ENCODE data around the gene CLCN5.
A peak's percentile ranks its signal among the peaks of the same experiment; 100 is the strongest.

CLCN5 gene

GRCh38 chrX:50075630-50076339, 153.4 kb downstream of the CLCN5 start:
- no peak for DNase-seq (ENCODE audit: low read depth in 2 of 3, low spot score in 1 of 3)

GRCh38 chrX:50081282-50081889, 159.0 kb downstream of the CLCN5 start:
- peak in 1 of 3 donors; percentile 0 for DNase-seq (ENCODE audit: low read depth in 2 of 3, low spot score in 1 of 3)

DNA sequence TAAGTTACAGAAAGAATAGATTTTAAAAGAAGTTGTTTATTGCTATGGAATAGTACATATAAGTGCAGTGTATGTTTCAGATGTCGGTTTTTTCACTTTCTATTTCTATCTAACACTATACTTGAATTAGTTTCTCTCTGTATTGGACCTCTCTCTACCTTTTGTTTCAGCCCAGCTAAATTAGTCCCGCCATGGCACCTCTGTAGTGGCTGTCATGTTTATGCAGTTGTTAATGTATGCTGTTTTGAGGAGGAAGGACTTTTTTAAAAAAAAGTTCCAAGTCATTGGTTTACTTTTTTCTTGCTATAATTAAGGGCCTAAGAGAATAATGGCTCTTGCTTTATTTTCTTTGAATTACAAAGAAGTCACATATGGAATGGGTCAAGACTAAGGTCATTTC, 160.3 kb downstream of the CLCN5 start:
- no peak for DNase-seq (ENCODE audit: low read depth in 2 of 3, low spot score in 1 of 3)

GRCh38 chrX:50088645-50089044, 166.2 kb downstream of the CLCN5 start:
- no peak for DNase-seq (ENCODE audit: low read depth in 2 of 3, low spot score in 1 of 3)

DNA sequence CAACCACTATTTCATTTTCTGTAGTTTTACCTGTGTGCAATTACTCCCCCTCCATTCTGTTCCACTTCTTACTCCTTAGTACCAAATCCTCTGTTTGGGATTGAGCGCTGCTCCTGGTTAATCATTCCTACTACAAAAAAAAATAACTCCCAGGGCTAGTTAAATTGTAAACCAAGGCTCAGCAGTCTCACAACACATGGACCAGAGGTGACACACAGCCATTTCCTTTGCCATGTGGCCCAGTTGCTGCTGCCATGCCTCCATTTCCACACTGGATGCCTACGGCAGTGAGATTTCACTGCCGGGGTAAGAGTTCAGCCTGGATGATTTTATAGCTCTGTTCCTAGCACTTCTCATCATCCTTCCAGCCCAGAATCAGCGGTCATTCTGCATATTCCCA, 171.2 kb downstream of the CLCN5 start:
- DNase-seq (ENCODE audit: low read depth in 2 of 3, low spot score in 1 of 3) = no peak

GRCh38 chrX:50097071-50097470, 174.7 kb downstream of the CLCN5 start:
- no peak for DNase-seq (ENCODE audit: low read depth in 2 of 3, low spot score in 1 of 3)

GRCh38 chrX:50098241-50098640, 175.8 kb downstream of the CLCN5 start:
- DNase-seq (ENCODE audit: low read depth in 2 of 3, low spot score in 1 of 3) = no peak

- DNase-seq (ENCODE audit: low read depth in 2 of 3, low spot score in 1 of 3) = no peak
Observed at GRCh38 chrX:50098749-50099148, 176.4 kb downstream of the CLCN5 start.

DNA sequence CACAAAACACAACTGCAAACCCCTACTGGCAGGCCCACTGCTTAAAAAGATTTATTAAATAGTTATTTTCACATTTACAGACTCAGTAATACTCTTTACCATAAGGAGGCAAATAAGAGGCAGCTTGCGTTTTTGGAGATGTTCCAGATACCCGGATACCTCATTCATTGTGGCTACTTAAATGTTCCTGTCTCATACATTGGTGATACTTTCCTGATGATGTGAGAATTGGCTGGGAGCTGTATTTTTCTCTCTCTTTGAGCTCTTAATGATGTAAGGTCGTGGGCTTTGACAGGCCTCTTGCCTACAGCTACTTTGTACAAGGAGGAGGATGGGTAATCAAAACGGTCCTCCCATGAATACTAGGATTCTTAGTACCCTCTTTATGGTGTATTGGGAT, 176.9 kb downstream of the CLCN5 start:
- no peak for DNase-seq (ENCODE audit: low read depth in 2 of 3, low spot score in 1 of 3)

GRCh38 chrX:50100188-50100587, 177.8 kb downstream of the CLCN5 start:
- DNase-seq (ENCODE audit: low read depth in 2 of 3, low spot score in 1 of 3) = no peak

GRCh38 chrX:50103176-50103575, 180.8 kb downstream of the CLCN5 start:
- DNase-seq (ENCODE audit: low read depth in 2 of 3, low spot score in 1 of 3) = no peak

- no peak for DNase-seq (ENCODE audit: low read depth in 2 of 3, low spot score in 1 of 3)
Observed at GRCh38 chrX:50103866-50104566, 181.6 kb downstream of the CLCN5 start.

GRCh38 chrX:50106051-50106675, 183.8 kb downstream of the CLCN5 start:
- DNase-seq (ENCODE audit: low read depth in 2 of 3, low spot score in 1 of 3) = no peak

DNA sequence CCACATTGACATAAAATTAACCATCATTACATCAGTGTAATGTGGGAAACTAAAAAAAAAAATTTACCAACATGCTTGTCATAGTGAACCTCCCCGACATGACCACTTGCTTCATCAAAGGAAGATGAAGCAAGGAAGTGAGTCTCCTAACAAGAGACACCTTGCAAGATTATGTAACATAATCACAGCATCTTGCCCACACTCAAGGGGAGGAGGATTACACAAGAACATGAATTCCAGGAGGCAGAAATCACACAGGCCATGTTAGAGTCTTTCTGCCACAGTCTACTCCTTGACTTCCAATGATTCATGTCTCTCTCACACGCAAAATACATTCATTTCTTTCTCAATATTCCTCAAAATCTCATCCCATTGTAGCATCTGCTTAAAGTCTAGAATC, 185.1 kb downstream of the CLCN5 start:
- DNase-seq (ENCODE audit: low read depth in 2 of 3, low spot score in 1 of 3) = no peak

DNA sequence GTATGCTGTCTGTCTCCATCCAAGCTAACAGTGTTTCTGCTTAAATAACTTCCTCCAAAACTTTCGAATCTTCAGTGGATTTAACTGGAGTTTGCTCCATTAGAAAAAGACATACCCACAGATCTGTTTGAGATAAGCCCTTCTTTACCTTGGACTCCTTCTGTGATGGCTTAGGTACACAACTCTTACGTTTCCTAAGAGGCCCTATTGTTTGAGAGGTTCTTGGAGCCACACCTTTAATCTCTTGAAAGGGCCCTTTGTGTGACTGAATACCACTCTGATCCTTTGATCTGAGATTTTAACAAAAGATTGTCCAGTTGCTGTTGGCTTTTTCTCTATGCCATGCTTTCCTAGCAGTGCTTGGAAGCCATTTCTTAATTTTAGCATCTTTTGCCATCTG, 185.9 kb downstream of the CLCN5 start:
- no peak for DNase-seq (ENCODE audit: low read depth in 2 of 3, low spot score in 1 of 3)

DNA sequence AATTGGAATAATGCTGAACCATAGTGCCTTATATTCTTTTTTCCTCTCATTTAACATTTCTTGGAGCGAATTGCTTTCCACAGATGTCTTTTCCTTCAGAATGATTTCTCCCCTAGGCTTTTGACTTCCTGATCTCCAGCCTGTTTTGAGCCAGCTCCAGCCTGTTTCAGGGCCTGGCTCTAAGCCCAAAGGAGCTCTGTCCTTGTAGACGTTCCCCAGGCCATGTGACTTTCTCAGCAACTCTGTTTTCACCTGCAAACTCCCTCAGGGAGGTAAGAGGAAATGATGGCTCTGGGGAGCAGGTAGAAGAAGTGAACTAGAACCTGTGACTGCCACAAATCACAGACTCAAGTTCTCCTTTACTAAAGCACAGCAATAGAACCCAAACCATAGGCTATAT, 189.3 kb downstream of the CLCN5 start:
- no peak for DNase-seq (ENCODE audit: low read depth in 2 of 3, low spot score in 1 of 3)

DNA sequence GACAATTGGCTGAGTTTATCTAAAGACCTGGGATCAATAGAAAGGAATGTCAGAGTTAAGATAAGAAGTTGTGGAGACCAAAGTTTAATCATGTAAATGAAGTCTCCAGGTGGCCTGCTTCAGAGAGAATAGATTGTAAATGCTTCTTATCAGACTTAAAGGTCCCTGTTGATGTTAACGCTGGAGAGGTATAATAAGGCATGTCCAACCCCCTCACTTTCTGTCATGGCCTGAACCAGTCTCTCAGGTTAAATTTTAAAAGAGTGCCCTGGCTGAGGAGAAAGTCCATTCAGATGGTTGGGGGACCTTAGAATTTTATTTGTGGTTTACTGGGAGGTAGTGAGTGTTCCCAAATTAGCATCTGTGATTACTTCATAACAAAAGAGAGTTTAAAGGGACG, 191.7 kb downstream of the CLCN5 start:
- no peak for DNase-seq (ENCODE audit: low read depth in 2 of 3, low spot score in 1 of 3)

GRCh38 chrX:50115973-50116372, 193.6 kb downstream of the CLCN5 start:
- no peak for DNase-seq (ENCODE audit: low read depth in 2 of 3, low spot score in 1 of 3)

DNA sequence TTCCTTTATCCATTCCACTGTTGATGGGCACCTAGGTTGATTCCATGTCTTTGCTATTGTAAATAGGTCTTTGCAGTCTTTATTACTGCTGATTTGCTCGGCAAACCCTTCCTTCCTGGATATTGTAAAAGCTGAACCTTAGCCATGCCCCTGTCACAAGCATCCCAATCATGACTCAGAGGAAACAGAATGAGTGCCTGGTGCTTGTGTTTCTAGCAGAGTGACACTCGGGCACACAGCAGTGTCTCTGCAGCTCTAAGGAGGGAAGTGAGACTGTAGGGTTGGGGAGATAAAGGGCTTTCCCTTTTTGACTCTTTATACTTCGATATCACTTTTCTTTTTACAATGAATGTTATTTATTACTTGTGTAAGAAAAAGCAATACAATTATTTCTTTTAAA, 195.1 kb downstream of the CLCN5 start:
- no peak for DNase-seq (ENCODE audit: low read depth in 2 of 3, low spot score in 1 of 3)

DNA sequence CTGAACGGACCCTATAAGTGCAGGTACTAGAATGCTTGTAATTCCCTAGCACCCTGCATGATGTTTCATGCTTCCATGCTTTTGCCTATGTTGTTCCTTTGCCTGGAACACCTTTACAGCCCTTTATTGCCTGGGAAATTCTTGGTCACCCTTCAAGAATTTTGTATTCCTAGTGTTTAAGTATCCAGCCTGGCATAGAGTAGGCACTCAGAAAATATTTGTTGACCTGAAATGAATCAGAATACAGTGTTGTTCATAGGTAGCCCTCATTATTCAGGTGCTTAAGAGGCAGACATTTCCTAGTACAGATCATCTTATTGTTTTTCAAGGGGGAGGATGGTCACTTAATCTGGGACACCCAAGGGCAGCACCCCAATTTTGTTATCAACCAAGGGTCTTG, 203.1 kb downstream of the CLCN5 start:
- DNase-seq (ENCODE audit: low read depth in 2 of 3, low spot score in 1 of 3) = no peak

DNA sequence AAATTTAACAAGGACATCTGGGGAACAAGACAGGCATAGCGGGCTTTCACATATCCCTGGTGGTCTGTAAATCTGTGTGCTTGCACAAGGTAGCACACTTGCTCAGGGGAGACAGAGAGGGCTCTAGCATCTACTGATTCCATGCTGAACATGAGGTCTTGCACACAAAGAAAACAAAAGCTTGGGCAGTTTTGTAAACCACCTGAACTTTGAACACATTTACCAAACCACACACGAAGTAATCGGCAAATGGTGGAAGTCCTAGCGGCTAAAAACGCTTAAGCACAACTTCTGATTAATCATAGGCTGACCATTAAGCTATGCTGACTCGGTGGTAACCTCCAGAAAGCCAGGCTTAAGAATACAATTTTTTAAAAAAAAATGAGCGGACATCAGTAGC, 225.6 kb downstream of the CLCN5 start:
- DNase-seq (ENCODE audit: low read depth in 2 of 3, low spot score in 1 of 3) = no peak
